Endodermal cell (in vitro differentiated cells): ENCODE measurements around the gene MINPP1. TPM values are rescaled to one million over a fixed set of nuclear protein-coding genes. Genes with fewer than 3 reads are reported as not detected.

Source experiments
- DNase-seq: peaks from one replicate; pipeline ENCODE4 v3.0.0-alpha.2; 2017
- H3K27ac ChIP-seq: 2 replicates; pipeline ENCODE4 v1.5.1; 2013; ENCODE audit warnings: mild to moderate bottlenecking, low read depth, low read length, moderate library complexity
- H3K27me3 ChIP-seq: 2 replicates; pipeline ENCODE4 v1.6.1; 2013; ENCODE audit warnings: mild to moderate bottlenecking, low read length, moderate library complexity; ENCODE audit not compliant: insufficient read depth, control insufficient read depth, poor library complexity, severe bottlenecking
- H3K36me3 ChIP-seq: 2 replicates; pipeline ENCODE4 v1.7.0; 2013; ENCODE audit warnings: mild to moderate bottlenecking, low read length, moderate library complexity; ENCODE audit not compliant: control insufficient read depth, insufficient read depth
- H3K4me1 ChIP-seq: one replicate; pipeline ENCODE4 v1.7.0; 2013; ENCODE audit warnings: low read length; ENCODE audit not compliant: control insufficient read depth, insufficient read depth
- H3K4me3 ChIP-seq: 2 replicates; pipeline ENCODE4 v1.5.1; 2013; ENCODE audit warnings: mild to moderate bottlenecking, low read length, moderate library complexity
- H3K9ac ChIP-seq: 2 replicates; pipeline ENCODE4 v1.6.1; 2013; ENCODE audit warnings: mild to moderate bottlenecking, low read length, moderate library complexity; ENCODE audit not compliant: poor library complexity, severe bottlenecking; ENCODE audit errors: extremely low read depth
- H3K9me3 ChIP-seq: 2 replicates; pipeline ENCODE4 v1.6.1; 2013; ENCODE audit warnings: mild to moderate bottlenecking, low read length, moderate library complexity; ENCODE audit not compliant: control insufficient read depth
- H3K27ac Mint-ChIP-seq: 2 replicates; pipeline ENCODE4 v1.8.0; 2020; ENCODE audit warnings: mixed read lengths
- H3K27me3 Mint-ChIP-seq: 2 replicates; pipeline ENCODE4 v1.8.0; 2021; ENCODE audit warnings: mild to moderate bottlenecking, mixed read lengths; ENCODE audit not compliant: insufficient read depth
- H3K36me3 Mint-ChIP-seq: 2 replicates; pipeline ENCODE4 v1.8.0; 2020; ENCODE audit warnings: low read depth, mixed read lengths
- H3K4me1 Mint-ChIP-seq: 2 replicates; pipeline ENCODE4 v1.8.0; 2020; ENCODE audit warnings: mixed read lengths
- H3K4me3 Mint-ChIP-seq: 2 replicates; pipeline ENCODE4 v1.8.0; 2020; ENCODE audit warnings: mild to moderate bottlenecking, moderate library complexity, mixed read lengths
- H3K9me3 Mint-ChIP-seq: 2 replicates; pipeline ENCODE4 v1.8.0; 2020; ENCODE audit warnings: mild to moderate bottlenecking, mixed read lengths
- CTCF ChIP-seq: fragments of 200-600 bp; sonication (generic); conservative IDR thresholded peaks from 2 replicates; pipeline ENCODE4 v1.5.0; 2021; ENCODE audit warnings: antibody characterized with exemption, mild to moderate bottlenecking
- WGBS, 2 experiments: methylation state at CpG; one replicate each; pipeline versions ENCODE4 v1.1.5 to v1.1.7; 2013; ENCODE audit warnings: missing lambda C conversion rate in 2 of 2, mixed read lengths in 1 of 2; ENCODE audit not compliant: insufficient coverage in 1 of 2, insufficient read length in 1 of 2; 5-methylcytosine and 5-hydroxymethylcytosine counted together
- total RNA-seq, 2 donors: library from RNA; stranded (reverse); fragmentation: NEBNext Ultra II Directional in 1 of 2; extraction: Animal tissue kit (Norgen Biotek cat#: 25700) in 1 of 2; gene quantifications; 2 replicates in 1 of 2; 3 replicates in 1 of 2; pipeline ENCODE4 v1.2.1, GENCODE V29; 2021

Gene MINPP1
- total RNA-seq, 2 donors from 2014 or later: 32.4 to 40.4 TPM

GRCh38 chr10:87523731-87524130 lies 19.0 kb downstream of the MINPP1 start:
- Mint-ChIP-seq H3K27me3 (no peaks in the 10 kb centered on the region), H3K4me1 (no peaks in the 10 kb centered on the region), H3K27ac (no peak overlapping the region), H3K4me3 (no peak overlapping the region), H3K9me3 (peaks cover 38% of the 10 kb centered on the region), H3K36me3 (peaks cover 62% of the 10 kb centered on the region)
- H3K27me3 ChIP-seq: no peaks in the 10 kb centered on the region
- H3K27ac ChIP-seq: no peak overlapping the region
- TF ChIP-seq CTCF: no peak
- H3K9ac ChIP-seq: no peak overlapping the region
- H3K9me3 ChIP-seq: peaks cover 11% of the 10 kb centered on the region
- no peak for DNase-seq
- H3K4me1 ChIP-seq: no peaks in the 10 kb centered on the region
- WGBS, 2 experiments: 78 to 92% methylated on average over 2 of the region's 2 CpGs
- H3K36me3 ChIP-seq: peaks cover 50% of the 10 kb centered on the region
- H3K4me3 ChIP-seq: no peak overlapping the region

GRCh38 chr10:87524296-87524695 lies 19.6 kb downstream of the MINPP1 start:
- Mint-ChIP-seq H3K4me3 (no peak overlapping the region), H3K9me3 (peaks cover 44% of the 10 kb centered on the region), H3K27ac (no peak overlapping the region), H3K4me1 (no peaks in the 10 kb centered on the region), H3K36me3 (peaks cover 65% of the 10 kb centered on the region), H3K27me3 (no peaks in the 10 kb centered on the region)
- H3K9ac ChIP-seq: no peak overlapping the region
- H3K36me3 ChIP-seq: peaks cover 48% of the 10 kb centered on the region
- no peak overlapping the region for H3K4me3 ChIP-seq
- H3K4me1 ChIP-seq: no peaks in the 10 kb centered on the region
- H3K9me3 ChIP-seq: peaks cover 11% of the 10 kb centered on the region
- H3K27me3 ChIP-seq: no peaks in the 10 kb centered on the region
- H3K27ac ChIP-seq: no peak overlapping the region
- no peak for DNase-seq
- TF ChIP-seq CTCF: no peak

GRCh38 chr10:87531908-87532622 lies 27.4 kb downstream of the MINPP1 start:
- Histone ChIP-seq H3K4me3 (no peak overlapping the region), H3K27ac (no peak overlapping the region), H3K27me3 (no peaks in the 10 kb centered on the region), H3K4me1 (no peaks in the 10 kb centered on the region), H3K36me3 (peaks cover 20% of the 10 kb centered on the region), H3K9ac (no peak overlapping the region), H3K9me3 (peaks cover 23% of the 10 kb centered on the region)
- no peak for TF ChIP-seq CTCF
- WGBS, 2 experiments: 91% methylated on average over 3 to 4 of the region's 4 CpGs
- no peak overlapping the region for H3K27ac Mint-ChIP-seq
- H3K36me3 Mint-ChIP-seq: peaks cover 60% of the 10 kb centered on the region
- H3K27me3 Mint-ChIP-seq: no peaks in the 10 kb centered on the region
- no peak overlapping the region for H3K4me3 Mint-ChIP-seq
- H3K4me1 Mint-ChIP-seq: no peaks in the 10 kb centered on the region
- DNase-seq: no peak
- peaks cover 45% of the 10 kb centered on the region for H3K9me3 Mint-ChIP-seq
